Coronary artery (tissue), 2 donors: Measurements from ENCODE around the gene CXXC5.

ENCODE experiments used
- DNase-seq: peaks from one replicate; pipeline ENCODE4 v3.0.0-alpha.2; 2017; ENCODE audit warnings: low spot score
- H3K27ac ChIP-seq, 2 donors: fragments of 200-600 bp; sonication (generic); one replicate each; pipeline ENCODE4 v1.5.1; 2016 to 2019
- H3K4me3 ChIP-seq: fragments of 200-600 bp; sonication (generic); 2 replicates; pipeline ENCODE4 v1.5.1; 2016; ENCODE audit warnings: mild to moderate bottlenecking, moderate library complexity
- CTCF ChIP-seq: fragments of 200-600 bp; sonication (generic); IDR thresholded peaks from one replicate; pipeline ENCODE4 v1.5.1; 2019; ENCODE audit warnings: antibody characterized with exemption

The CXXC5 gene

GRCh38 chr5:139651853-139652787 is 4.0 kb downstream of the CXXC5 start:
- TF ChIP-seq CTCF, result no peak
- Histone ChIP-seq H3K4me3 (peak overlapping the region; percentile 97), H3K27ac (peak overlapping the region; percentile 81 to 94)
- peak; percentile 92 for DNase-seq

- Histone ChIP-seq H3K27ac (peak overlapping the region; percentile 81 to 94), H3K4me3 (peak overlapping the region; percentile 97)
- DNase-seq, result no peak
- TF ChIP-seq CTCF, result no peak
Measured at GRCh38 chr5:139652788-139653241, 4.7 kb downstream of the CXXC5 start.

GRCh38 chr5:139653616-139654015 is 5.5 kb downstream of the CXXC5 start:
- no peak for DNase-seq
- Histone ChIP-seq H3K4me3 (peak overlapping the region; percentile 97), H3K27ac (peak overlapping the region; percentile 81 to 94)
- TF ChIP-seq CTCF, result no peak

- Histone ChIP-seq H3K4me3 (peak overlapping the region; percentile 48), H3K27ac (peak overlapping the region; percentile 81 to 94)
- no peak for TF ChIP-seq CTCF
- no peak for DNase-seq
Measured at GRCh38 chr5:139654464-139654863, 6.3 kb downstream of the CXXC5 start.

- peak overlapping the region; percentile 81 to 94 for H3K27ac ChIP-seq
- DNase-seq, result no peak
- H3K4me3 ChIP-seq, result peak overlapping the region; percentile 48
- TF ChIP-seq CTCF, result no peak
Measured at GRCh38 chr5:139654871-139655491, 6.8 kb downstream of the CXXC5 start.

GRCh38 chr5:139655727-139656271 is 7.7 kb downstream of the CXXC5 start:
- DNase-seq, result peak; percentile 93
- TF ChIP-seq CTCF, result no peak

More at GRCh38 chr5:139655727-139656271, 7.7 kb downstream of the CXXC5 start:
- Histone ChIP-seq H3K27ac (peak overlapping the region; percentile 81 to 94), H3K4me3 (peak overlapping the region; percentile 48)
